Measurements from ENCODE around the gene FAM117A.

DNA sequence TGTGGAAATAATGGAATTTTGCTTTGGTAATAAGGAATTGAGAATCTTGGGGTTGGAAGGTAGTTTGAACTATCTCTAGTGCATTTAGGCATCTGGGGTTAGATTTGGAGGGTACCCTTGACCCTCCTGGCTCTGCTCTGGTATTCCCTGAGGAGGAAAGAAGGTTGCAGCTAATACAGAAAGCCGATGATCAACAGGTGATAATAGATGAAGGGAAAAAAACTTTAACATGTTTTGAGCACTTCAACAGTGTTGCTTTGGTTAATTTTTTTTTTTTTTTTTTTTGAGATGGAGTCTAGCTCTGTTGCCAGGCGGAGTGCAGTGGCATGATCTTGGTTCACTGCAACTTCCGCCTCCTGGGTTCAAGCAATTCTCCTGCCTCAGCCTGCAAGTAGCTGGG is 29.4 kb upstream of the FAM117A start:
- TF ChIP-seq YY1 (IDR thresholded peaks at IDR 0.05; ENCODE audit: low read depth): no peak
- TF ChIP-seq TEAD4 (IDR thresholded peaks at IDR 0.05): no peak
- no peak for TF ChIP-seq REST (IDR thresholded peaks at IDR 0.05; ENCODE audit: low read depth)
- no peak for TF ChIP-seq ZBTB7A (IDR thresholded peaks at IDR 0.05; ENCODE audit: low read depth)
